Activated naive CD4-positive, alpha-beta T cell (primary cell): Measurements from ENCODE around the gene FASTKD2.
A peak's percentile ranks its signal among the peaks of the same experiment; 100 is the strongest.
"Not testable (repeated sequence)": the region's sequence is repeated elsewhere in the genome, so short reads cannot be mapped to it uniquely, and the experiment has no call there.

Experiments
- DNase-seq, 4 experiments: peaks; one replicate each; lab custom pipeline; 2025; lab: John Stamatoyannopoulos, UW

FASTKD2 gene

GRCh38 chr2:206790311-206790935, 25.0 kb downstream of the FASTKD2 start:
- DNase-seq: no peak

GRCh38 chr2:206792645-206793044, 27.2 kb downstream of the FASTKD2 start:
- DNase-seq: no peak

- DNase-seq: no peak
Measured at GRCh38 chr2:206797376-206797775, 32.0 kb downstream of the FASTKD2 start.

- DNase-seq: no peak
Measured at GRCh38 chr2:206798000-206798399, 32.6 kb downstream of the FASTKD2 start.

GRCh38 chr2:206799083-206799482, 33.7 kb downstream of the FASTKD2 start:
- DNase-seq: no peak

- peak in 2 of 4 experiments; percentile 5 to 17 for DNase-seq
Measured at GRCh38 chr2:206800506-206801417, 35.4 kb downstream of the FASTKD2 start.

GRCh38 chr2:206801418-206802189, 36.2 kb downstream of the FASTKD2 start:
- no peak for DNase-seq

- no peak for DNase-seq
Measured at GRCh38 chr2:206802654-206803514, 37.5 kb downstream of the FASTKD2 start.

- DNase-seq: no peak
Measured at GRCh38 chr2:206804326-206804725, 38.9 kb downstream of the FASTKD2 start.

- DNase-seq: no peak
Measured at GRCh38 chr2:206805887-206806607, 40.6 kb downstream of the FASTKD2 start.

- not testable (repeated sequence) for DNase-seq
Measured at GRCh38 chr2:206807624-206808023, 42.2 kb downstream of the FASTKD2 start.

- not testable (repeated sequence) for DNase-seq
Measured at GRCh38 chr2:206812471-206812870, 47.1 kb downstream of the FASTKD2 start.

- no peak for DNase-seq
Measured at GRCh38 chr2:206814498-206814897, 49.1 kb downstream of the FASTKD2 start.

GRCh38 chr2:206820807-206821206, 55.4 kb downstream of the FASTKD2 start:
- no peak for DNase-seq

- no peak for DNase-seq
Measured at GRCh38 chr2:206823178-206823577, 57.8 kb downstream of the FASTKD2 start.

GRCh38 chr2:206824087-206824618, 58.7 kb downstream of the FASTKD2 start:
- DNase-seq: no peak

GRCh38 chr2:206824993-206825392, 59.6 kb downstream of the FASTKD2 start:
- no peak for DNase-seq

GRCh38 chr2:206831442-206831995, 66.1 kb downstream of the FASTKD2 start:
- DNase-seq: no peak

- DNase-seq: no peak
Measured at GRCh38 chr2:206832873-206833272, 67.5 kb downstream of the FASTKD2 start.

- no peak for DNase-seq
Measured at GRCh38 chr2:206833291-206833690, 67.9 kb downstream of the FASTKD2 start.
